Cardiac fibroblast (primary cell): ENCODE measurements around the gene DHX34.
"Not testable (repeated sequence)": the region's sequence is repeated elsewhere in the genome, so short reads cannot be mapped to it uniquely, and the experiment has no call there.

Experiments
- DNase-seq, 2 donors: peaks; one replicate each; pipeline versions ENCODE4 v3.0.0 to v3.0.0-alpha.2; 2010; ENCODE audit warnings: low read depth in 2 of 2
- H3K4me3 ChIP-seq, 2 donors: replicated peaks in 1 of 2; 1 replicate in 1 of 2; 2 replicates in 1 of 2; pipeline ENCODE4 v1.5.1; 2011; ENCODE audit warnings: low read depth in 2 of 2, low read length in 2 of 2, mild to moderate bottlenecking in 2 of 2, moderate library complexity in 1 of 2
- TF ChIP-seq, protein P1 (sequence below): IDR thresholded peaks from one replicate; pipeline ENCODE4 v1.5.1; 2011; ENCODE audit warnings: low read depth, mild to moderate bottlenecking, low read length, inconsistent platforms

The DHX34 gene

DNA sequence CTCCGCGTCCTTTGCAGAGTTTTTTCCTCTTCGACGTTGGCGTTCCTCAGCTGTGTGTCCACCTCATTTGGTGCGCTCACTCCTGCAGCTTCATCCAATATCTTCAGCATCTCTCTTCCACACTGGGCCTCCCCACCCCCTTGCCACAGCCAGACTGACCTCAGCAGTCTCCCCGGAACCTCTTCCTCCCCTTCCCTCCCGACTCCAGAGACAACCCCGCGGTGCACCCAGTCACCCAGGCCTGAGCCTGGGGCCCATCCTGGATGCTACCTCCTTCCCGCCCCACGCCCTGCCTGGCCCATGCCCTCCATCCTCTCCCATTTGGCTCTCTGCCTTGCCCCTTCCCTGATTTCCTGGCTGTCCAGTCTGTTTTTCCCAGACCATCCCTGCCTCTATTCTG, 25.2 kb upstream of the DHX34 start:
- no peak overlapping the region for H3K4me3 ChIP-seq
- DNase-seq: no peak
- TF ChIP-seq, protein P1, sequence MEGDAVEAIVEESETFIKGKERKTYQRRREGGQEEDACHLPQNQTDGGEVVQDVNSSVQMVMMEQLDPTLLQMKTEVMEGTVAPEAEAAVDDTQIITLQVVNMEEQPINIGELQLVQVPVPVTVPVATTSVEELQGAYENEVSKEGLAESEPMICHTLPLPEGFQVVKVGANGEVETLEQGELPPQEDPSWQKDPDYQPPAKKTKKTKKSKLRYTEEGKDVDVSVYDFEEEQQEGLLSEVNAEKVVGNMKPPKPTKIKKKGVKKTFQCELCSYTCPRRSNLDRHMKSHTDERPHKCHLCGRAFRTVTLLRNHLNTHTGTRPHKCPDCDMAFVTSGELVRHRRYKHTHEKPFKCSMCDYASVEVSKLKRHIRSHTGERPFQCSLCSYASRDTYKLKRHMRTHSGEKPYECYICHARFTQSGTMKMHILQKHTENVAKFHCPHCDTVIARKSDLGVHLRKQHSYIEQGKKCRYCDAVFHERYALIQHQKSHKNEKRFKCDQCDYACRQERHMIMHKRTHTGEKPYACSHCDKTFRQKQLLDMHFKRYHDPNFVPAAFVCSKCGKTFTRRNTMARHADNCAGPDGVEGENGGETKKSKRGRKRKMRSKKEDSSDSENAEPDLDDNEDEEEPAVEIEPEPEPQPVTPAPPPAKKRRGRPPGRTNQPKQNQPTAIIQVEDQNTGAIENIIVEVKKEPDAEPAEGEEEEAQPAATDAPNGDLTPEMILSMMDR: no peak

DNA sequence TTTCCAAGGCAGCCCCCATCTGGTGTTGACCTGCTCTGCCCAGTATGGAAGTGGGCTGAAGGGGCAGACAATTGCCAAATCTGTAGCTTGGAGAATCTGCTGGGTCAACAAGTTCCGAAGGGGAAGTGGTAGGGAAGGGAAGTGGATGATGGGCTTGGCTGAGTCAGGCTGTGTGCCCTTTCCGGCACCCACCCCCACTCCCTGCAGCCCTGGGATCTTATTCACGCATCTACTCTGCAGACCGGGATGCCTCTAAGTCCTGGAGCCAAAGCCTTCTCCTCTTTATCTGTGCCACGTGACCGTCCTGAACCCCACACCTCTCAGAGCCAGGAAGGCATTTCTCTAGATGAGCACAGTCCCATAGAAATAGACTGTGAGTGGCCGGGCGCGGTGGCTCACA, 24.6 kb upstream of the DHX34 start:
- H3K4me3 ChIP-seq: no peak overlapping the region
- TF ChIP-seq, protein P1: no peak
- DNase-seq: no peak

DNA sequence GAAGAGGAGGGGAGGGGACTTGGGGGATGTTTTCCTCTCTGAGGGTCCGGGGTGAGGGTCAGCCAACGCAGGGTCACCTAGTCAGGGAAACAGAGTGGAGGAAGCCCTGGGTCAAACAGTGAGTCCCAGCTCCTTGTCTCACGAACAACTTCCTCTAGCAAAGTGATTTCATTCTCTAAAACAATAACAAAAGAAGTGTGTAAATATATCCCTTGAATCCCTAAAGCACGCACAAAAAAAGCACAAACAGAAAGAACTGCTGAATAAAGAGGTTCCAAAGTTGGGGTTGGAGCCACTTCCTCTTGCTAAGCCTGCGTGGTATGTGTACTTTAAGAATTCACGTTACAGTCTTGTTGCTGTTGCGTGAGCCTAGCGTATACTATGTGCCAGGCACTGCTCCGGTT, 18.6 kb upstream of the DHX34 start:
- TF ChIP-seq, protein P1: no peak
- DNase-seq: peak; percentile 8 to 77
- no peak overlapping the region for H3K4me3 ChIP-seq

DNA sequence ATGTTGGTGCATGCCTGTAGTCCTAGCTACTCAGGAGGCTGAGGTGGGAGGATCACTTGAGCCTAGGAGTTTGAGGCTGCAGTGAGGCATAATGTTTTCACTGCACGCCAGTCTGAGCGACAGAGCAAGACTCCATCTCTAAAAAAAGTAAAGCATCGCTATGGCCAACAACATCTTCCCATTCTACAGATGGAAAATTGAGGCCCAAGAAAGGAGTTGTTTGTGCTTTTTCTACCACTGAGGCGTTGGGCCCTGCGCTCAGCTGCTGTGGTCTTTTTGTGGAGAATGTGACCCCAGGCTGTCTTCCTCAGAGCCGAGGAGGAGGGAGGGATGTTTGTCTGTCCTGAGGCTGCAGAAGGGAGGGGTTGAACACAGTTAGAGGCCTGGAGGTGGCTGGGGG, 17.6 kb upstream of the DHX34 start:
- DNase-seq: no peak
- TF ChIP-seq, protein P1: no peak
- no peak overlapping the region for H3K4me3 ChIP-seq

DNA sequence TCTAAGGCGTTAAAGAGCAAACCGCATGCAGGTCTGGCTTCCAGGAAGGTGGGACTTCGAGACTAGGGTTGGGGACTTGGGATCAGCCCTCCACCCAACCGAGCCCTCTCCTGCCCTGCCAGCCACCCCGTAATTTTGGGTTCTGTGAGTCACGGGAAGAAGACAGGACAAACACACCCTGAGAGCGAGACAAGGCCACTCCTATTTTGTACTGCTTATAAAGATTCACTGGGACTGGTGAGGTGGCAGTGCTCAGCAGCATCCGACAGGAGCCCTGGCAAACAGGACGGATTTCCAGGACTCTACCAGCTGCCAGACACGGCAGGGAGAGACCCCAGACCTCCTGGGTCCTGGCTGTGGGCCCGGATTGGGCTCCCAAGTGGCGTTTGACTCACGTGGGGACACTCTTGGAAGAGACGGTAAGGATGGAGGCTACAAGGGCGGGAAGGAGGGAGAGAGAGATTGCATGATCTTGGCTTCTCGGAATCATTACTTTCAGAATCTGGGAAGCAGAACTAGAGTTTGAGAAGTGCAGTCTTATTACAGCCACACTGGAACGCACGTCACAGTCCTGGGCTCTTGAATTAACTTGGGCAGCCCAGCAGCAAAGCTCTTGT, 17.1 kb upstream of the DHX34 start, which contains the start of gene C5AR2:
Gene C5AR2 (plus strand): TSS at position 245 of the 617 bp plus-strand sequence. CDS start 8,625 bp downstream, outside the sequence.
- DNase-seq: peak; percentile 13 to 45
- TF ChIP-seq, protein P1: no peak
- H3K4me3 ChIP-seq: peak within 1 kb of the TSS in 1 of 2 donors; percentile 21

DNA sequence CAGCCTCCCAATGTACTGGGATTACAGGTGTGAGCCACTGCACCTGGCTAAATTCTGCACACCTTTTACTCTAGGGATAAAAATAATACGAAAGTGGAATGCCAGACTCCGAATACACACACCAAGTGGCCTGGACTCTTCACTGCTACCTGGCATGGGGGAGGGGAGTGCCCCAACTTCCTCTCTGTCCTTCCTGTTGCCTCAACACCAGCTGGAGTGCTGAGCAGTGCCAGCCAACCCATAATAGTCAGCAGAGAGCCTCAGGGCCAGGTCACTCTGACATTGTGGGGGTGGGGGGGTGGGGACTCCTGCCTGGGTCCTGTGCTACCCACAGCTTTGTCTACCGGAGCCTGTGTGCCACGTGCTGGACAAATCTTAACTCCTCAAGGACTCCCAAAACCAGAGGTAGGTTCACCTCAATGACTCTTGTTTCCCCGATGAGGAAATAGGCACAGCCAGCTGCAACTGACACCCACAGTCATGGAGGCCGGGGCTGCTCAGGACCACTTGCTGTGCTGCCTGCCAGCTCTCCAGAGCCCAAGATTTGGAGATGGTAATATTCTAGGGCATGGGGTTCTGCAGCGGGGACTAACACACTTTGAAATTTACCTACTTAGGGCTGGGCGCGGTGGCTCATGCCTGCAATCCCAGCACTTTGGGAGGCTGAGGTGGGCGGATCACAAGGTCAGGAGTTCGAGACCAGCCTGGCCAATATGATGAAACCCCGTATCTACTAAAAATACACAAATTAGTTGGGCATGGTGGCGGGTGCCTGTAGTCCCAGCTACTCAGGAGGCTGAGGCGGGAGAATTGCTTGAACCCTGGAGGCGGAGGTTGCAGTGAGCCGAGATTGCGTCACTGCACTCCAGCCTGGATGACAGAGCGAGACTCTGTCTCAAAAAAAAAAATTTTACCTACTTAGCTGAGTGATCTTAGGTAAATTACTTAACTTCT, 12.1 kb upstream of the DHX34 start:
- DNase-seq, H3K4me3 ChIP-seq: not testable (repeated sequence)

DNA sequence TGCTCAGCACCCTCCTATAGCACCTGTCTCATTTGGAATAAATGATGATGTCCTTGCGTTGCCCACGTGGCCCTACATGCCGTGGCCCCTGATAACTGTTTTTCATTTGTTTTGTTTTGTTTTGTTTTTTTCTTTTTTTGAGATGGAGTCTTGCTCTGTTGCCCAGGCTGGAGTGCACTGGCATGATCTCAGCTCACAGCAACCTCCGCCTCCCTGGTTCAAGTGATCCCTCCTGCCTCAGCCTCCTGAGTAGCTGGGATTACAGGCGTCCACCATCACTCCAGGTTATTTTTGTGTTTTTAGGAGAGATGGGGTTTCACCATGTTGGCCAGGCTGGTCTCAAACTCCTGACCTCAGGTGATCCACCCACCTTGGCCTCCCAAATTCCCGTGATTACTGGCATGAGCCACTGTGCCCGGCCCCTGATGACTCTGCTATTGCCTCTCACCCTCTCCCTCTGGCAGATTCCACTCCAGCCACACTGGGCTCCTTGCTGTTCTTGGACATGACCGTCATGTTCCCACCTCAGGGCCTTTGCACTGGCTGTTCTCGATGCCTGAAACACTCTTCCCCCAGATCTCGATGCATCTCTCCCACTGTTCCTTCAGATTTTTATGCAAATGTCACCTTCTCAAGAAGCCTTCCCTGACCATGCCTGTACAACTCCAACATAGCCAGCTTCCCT, 9.8 kb upstream of the DHX34 start:
- H3K4me3 ChIP-seq: no peak overlapping the region
- TF ChIP-seq, protein P1: no peak
- no peak for DNase-seq
